ENCODE data around the gene KCNG4. TPM values are rescaled to one million over a fixed set of nuclear protein-coding genes. Genes with fewer than 3 reads are reported as not detected.

Gene KCNG4, protein sequence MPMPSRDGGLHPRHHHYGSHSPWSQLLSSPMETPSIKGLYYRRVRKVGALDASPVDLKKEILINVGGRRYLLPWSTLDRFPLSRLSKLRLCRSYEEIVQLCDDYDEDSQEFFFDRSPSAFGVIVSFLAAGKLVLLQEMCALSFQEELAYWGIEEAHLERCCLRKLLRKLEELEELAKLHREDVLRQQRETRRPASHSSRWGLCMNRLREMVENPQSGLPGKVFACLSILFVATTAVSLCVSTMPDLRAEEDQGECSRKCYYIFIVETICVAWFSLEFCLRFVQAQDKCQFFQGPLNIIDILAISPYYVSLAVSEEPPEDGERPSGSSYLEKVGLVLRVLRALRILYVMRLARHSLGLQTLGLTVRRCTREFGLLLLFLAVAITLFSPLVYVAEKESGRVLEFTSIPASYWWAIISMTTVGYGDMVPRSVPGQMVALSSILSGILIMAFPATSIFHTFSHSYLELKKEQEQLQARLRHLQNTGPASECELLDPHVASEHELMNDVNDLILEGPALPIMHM
- not detected for total RNA-seq

DNA sequence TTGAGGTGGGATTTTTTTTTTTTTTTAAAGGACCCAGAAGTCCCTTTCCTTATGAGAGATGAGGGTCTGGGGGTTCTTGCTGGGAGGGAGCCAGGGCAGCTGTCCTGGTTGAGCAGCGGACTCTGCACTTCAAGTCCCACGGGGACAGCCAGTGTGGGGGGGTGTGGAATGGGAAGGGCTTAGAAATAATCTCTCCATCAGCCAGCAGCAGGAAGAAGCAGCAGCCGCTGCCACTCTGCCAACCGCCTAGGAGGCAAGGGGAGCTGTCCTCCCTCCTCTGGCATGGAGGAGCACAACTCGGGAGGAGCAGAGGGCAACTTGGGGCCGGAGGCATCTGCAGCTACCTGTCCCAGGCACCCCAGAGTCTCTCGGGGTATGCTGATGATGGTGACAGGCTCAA, at the start of gene KCNG4:
Gene KCNG4 (minus strand): TSS at position 104 of the 400 bp plus-strand sequence. CDS start 2,527 bp downstream, outside the sequence.
- no peaks in the 10 kb centered on the region for H3K9me3 Mint-ChIP-seq (ENCODE audit: low read depth)
- no peak within 1 kb of the TSS for H3K4me3 Mint-ChIP-seq
- DNase-seq, result no peak
- no peak for ATAC-seq
- CTCF ChIA-PET, result no interaction called here
- H3K4me1 Mint-ChIP-seq, result no peaks in the 10 kb centered on the region
- H3K36me3 Mint-ChIP-seq, result no peaks in the 10 kb centered on the region
- H3K27me3 Mint-ChIP-seq, result peaks cover 37% of the 10 kb centered on the region
- H3K27ac Mint-ChIP-seq, result no peak within 1 kb of the TSS

DNA sequence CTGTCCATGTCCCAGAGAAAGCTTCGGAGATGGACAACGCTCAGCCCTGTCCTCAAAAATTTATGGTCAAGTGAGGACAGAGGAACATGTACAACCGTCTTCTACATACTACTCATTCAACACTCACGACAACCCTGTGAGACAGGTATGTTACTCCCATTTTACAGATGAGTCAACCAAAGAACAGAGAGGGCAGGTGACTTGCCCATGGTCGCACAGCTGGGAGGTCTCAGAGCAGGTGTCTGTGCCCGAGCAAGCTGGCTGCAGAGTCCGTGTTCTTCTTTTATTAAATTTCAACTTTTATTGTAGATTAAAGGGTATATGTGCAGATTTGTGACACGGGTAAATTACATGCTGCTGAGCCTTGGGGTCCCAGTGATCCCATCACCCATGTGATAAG, 49.1 kb upstream of the KCNG4 start:
- DNase-seq (no peak), ATAC-seq (no peak)
- CTCF ChIA-PET, result no interaction called here
- peaks cover 33% of the 10 kb centered on the region for H3K27me3 Mint-ChIP-seq
- no peaks in the 10 kb centered on the region for H3K9me3 Mint-ChIP-seq (ENCODE audit: low read depth)
- no peaks in the 10 kb centered on the region for H3K4me1 Mint-ChIP-seq
- no peaks in the 10 kb centered on the region for H3K36me3 Mint-ChIP-seq
- H3K4me3 Mint-ChIP-seq, result no peak overlapping the region
- H3K27ac Mint-ChIP-seq, result no peak overlapping the region

GRCh38 chr16:84286578-84287240, 46.9 kb upstream of the KCNG4 start:
- DNase-seq (no peak), ATAC-seq (no peak)
- Mint-ChIP-seq H3K4me1 (no peaks in the 10 kb centered on the region), H3K4me3 (no peak overlapping the region), H3K27me3 (peaks cover 25% of the 10 kb centered on the region), H3K36me3 (no peaks in the 10 kb centered on the region), H3K9me3 (ENCODE audit: low read depth) (no peaks in the 10 kb centered on the region), H3K27ac (no peak overlapping the region)
- CTCF ChIA-PET, result no interaction called here

DNA sequence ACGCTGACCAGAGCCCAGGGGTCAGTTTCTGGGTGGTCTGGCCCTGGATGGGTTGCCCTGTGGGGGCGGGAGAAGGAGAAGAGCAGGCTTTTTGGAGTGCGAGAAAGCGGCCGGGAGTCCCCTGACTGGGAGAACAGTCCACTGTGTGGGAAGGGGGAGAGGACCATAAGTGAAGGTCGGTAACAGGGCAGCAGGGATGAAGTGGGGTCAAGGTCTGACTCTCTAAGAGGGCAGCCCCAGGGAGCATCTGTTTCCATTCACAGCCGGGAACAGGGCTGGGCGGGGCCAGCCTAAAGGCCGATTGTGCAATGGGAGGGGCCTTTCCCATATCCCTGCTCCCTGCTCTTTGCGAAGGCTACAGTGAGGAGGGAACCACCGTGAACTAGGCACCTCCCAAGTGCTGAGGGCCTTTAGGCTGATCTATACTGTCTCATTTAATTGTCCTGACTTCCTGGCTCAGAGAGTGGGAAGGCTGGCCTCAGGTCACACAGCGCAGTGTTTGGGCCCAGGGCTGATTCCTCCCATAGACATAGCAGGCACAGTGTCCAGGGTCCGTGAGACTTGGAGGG, 44.4 kb upstream of the KCNG4 start:
- no peak for ATAC-seq
- CTCF ChIA-PET, result no interaction called here
- Mint-ChIP-seq H3K36me3 (no peaks in the 10 kb centered on the region), H3K4me3 (no peak overlapping the region), H3K4me1 (no peaks in the 10 kb centered on the region), H3K27me3 (peaks cover 13% of the 10 kb centered on the region), H3K27ac (no peak overlapping the region), H3K9me3 (ENCODE audit: low read depth) (no peaks in the 10 kb centered on the region)
- no peak for DNase-seq

DNA sequence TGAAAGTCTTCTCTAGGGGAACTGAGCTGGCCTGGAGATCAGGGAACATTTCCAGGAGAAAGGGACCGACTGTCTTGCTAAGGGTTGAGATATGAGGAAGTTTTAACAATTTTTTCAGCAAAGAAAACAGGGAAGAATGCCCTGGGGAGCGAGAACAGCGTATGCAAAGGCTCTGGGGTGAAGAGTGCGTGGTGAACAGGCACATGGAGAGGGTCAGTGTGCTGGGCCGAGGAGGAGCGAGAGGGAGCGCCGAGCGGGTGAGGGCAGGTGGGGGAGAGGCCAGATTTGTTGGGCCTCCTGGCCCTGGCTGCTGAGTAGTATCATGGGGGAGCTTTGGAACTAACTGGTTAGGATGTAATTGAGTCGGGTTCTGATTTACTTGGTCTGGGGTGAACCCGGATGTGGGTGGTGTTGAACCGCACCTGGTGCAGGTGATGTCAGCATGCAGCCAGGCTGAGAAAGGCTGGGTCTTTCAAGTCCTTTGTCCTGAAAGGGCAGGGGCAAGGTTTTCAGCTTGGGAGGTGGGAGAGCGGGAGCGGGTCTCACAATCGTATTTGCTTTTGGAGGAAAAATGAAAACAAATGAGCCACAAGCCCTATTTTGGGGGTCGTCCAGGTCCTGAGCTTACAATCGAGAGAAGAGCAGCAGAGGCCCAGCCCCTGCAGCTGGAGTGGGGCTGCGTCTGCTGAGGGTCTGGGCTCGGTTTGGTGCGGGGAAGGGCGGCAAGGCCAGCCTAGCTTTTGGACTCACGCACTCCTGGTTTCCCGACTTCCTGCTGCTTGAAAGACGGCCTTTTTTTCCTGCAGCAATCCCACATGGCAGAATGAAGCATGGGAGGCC, 43.7 kb upstream of the KCNG4 start:
- DNase-seq (no peak), ATAC-seq (no peak)
- CTCF ChIA-PET, result no interaction called here
- Mint-ChIP-seq H3K36me3 (no peaks in the 10 kb centered on the region), H3K27ac (no peak overlapping the region), H3K27me3 (peaks cover 14% of the 10 kb centered on the region), H3K9me3 (ENCODE audit: low read depth) (no peaks in the 10 kb centered on the region), H3K4me3 (no peak overlapping the region), H3K4me1 (no peaks in the 10 kb centered on the region)

DNA sequence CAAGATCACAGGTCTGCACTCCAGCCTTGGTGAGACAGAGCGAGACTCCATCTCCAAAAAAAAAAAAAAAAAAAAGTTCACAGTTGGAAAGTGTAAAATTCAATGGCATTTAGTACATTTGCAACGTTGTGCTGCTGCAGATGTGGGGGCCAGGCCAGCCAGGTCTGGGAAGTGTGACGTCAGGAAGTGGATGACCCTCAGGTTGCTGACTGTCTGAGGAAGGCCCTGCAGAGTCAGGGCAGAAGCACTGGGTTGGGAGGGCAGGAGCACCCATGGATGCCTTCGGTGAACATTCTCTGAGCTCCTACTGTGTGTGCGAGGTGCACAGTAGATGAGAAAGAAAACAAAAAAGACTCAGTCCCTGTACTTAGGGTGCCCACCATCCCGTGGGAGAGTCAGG, 42.7 kb upstream of the KCNG4 start:
- CTCF ChIA-PET, result interaction anchor here (0.7 kb wide), 1 partner anchor 77 kb away, joined by 5 read pairs; no protein-coding TSS in a partner anchor
- no peak overlapping the region for H3K27ac Mint-ChIP-seq

GRCh38 chr16:84281074-84281473, 41.3 kb upstream of the KCNG4 start:
- CTCF ChIA-PET, result no interaction called here
- no peak for ATAC-seq
- Mint-ChIP-seq H3K4me1 (no peaks in the 10 kb centered on the region), H3K9me3 (ENCODE audit: low read depth) (no peaks in the 10 kb centered on the region), H3K27ac (no peak overlapping the region), H3K36me3 (no peaks in the 10 kb centered on the region), H3K4me3 (no peak overlapping the region), H3K27me3 (peaks cover 15% of the 10 kb centered on the region)
- DNase-seq, result no peak

More for the DNA sequence above, 42.7 kb upstream of the KCNG4 start:
- DNase-seq (no peak), ATAC-seq (no peak)
- no peaks in the 10 kb centered on the region for H3K36me3 Mint-ChIP-seq
- no peaks in the 10 kb centered on the region for H3K4me1 Mint-ChIP-seq
- no peak overlapping the region for H3K4me3 Mint-ChIP-seq
- H3K9me3 Mint-ChIP-seq (ENCODE audit: low read depth), result no peaks in the 10 kb centered on the region
- H3K27me3 Mint-ChIP-seq, result peaks cover 15% of the 10 kb centered on the region

- CTCF ChIA-PET, result no interaction called here
- ATAC-seq, result no peak
- H3K36me3 Mint-ChIP-seq, result no peaks in the 10 kb centered on the region
Measured at GRCh38 chr16:84279881-84280280, 40.1 kb upstream of the KCNG4 start.

DNA sequence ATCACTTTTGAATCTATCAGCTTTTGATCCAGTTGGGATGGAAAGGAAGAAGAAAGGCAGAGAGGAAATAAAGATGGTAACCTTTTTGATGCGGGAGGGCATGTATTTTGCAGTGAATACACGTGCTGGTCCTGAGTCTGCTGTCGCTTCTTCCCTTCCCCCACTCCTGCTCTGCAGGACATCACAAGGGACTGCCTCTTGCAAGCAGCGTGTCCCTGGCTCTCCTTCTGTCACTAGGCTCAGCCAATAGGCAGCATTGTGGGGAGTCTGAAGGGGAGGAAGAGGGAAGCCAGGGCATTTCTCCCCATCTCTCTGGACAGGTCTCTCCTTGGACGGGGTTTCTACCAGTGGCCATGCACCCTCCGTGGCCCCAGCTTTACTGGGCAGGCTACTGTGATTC, 39.2 kb upstream of the KCNG4 start:
- CTCF ChIA-PET, result no interaction called here
- Mint-ChIP-seq H3K4me1 (no peaks in the 10 kb centered on the region), H3K4me3 (no peak overlapping the region), H3K9me3 (ENCODE audit: low read depth) (no peaks in the 10 kb centered on the region), H3K27me3 (peaks cover 12% of the 10 kb centered on the region), H3K36me3 (no peaks in the 10 kb centered on the region), H3K27ac (no peak overlapping the region)
- ATAC-seq, result no peak
- no peak for DNase-seq

More at GRCh38 chr16:84279881-84280280, 40.1 kb upstream of the KCNG4 start:
- no peak for DNase-seq
- H3K4me3 Mint-ChIP-seq, result no peak overlapping the region
- no peak overlapping the region for H3K27ac Mint-ChIP-seq
- peaks cover 12% of the 10 kb centered on the region for H3K27me3 Mint-ChIP-seq
- no peaks in the 10 kb centered on the region for H3K9me3 Mint-ChIP-seq (ENCODE audit: low read depth)
- H3K4me1 Mint-ChIP-seq, result no peaks in the 10 kb centered on the region

DNA sequence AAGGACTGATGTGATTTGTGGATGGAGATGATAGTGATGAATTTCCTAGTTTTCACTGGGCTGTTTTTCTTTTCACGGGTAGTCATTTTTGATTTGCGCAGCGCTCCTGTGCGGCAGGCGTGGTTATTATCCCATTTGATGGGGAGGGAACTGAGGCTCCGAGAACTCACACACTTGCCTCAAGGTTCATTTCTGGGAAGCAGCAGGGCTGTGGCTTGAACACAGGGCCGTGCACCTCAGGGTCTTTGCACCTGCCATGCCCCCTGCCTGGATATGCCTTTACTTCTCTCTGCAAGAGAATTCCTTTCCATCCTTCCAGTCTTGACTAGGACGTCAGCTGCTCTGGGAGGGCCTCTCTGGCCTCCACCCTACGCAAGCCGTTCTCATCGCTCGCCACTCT, 38.5 kb upstream of the KCNG4 start:
- no peak overlapping the region for H3K4me3 Mint-ChIP-seq
- DNase-seq, result no peak
- no peak for ATAC-seq
- H3K27ac Mint-ChIP-seq, result no peak overlapping the region
- H3K27me3 Mint-ChIP-seq, result peaks cover 12% of the 10 kb centered on the region
- no peaks in the 10 kb centered on the region for H3K9me3 Mint-ChIP-seq (ENCODE audit: low read depth)
- H3K4me1 Mint-ChIP-seq, result no peaks in the 10 kb centered on the region
- CTCF ChIA-PET, result interaction anchor here (1.0 to 3.4 kb wide), 4 partner anchors 91 to 344 kb away, joined by 3 to 28 read pairs (median 10); partner anchors contain the start of gene MEAK7
- H3K36me3 Mint-ChIP-seq, result no peaks in the 10 kb centered on the region

DNA sequence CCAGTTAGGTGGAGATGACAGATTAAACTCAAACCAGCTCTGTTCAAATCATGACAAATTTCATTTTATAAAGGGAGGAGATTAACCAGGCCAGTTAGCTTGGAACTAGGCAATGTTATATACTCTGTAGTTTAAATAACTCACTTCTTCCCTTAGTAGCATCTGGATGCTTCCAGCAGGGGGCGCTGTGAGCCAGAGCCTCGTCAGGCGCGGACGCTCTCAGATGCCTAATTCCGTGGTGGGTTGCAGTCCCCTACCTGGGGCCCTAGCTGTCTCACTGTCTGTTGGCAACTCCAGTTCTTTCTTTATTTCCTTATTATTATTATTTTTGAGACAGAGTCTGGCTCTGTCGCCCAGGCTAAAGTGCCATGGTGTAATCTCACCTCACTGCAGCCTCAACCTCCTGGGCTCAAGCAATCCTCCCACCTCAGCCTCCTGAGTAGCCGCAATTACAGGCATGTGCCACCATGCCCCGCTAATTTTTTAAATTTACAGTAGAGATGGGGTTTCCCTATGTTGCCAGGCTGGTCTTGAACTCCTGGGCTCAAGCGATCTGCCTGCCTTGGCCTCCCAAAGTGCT, 37.5 kb upstream of the KCNG4 start:
- no peaks in the 10 kb centered on the region for H3K36me3 Mint-ChIP-seq
- H3K4me1 Mint-ChIP-seq, result no peaks in the 10 kb centered on the region
- peaks cover 10% of the 10 kb centered on the region for H3K27me3 Mint-ChIP-seq
- no peak overlapping the region for H3K4me3 Mint-ChIP-seq
- peak; percentile 84 for ATAC-seq
- H3K27ac Mint-ChIP-seq, result no peak overlapping the region
- DNase-seq, result peak; percentile 73
- H3K9me3 Mint-ChIP-seq (ENCODE audit: low read depth), result no peaks in the 10 kb centered on the region
- CTCF ChIA-PET, result interaction anchor here (0.5 to 3.4 kb wide), 25 partner anchors 10 to 694 kb away, joined by 3 to 28 read pairs (median 3); partner anchors contain the start of gene MEAK7

GRCh38 chr16:84275585-84276151, 35.9 kb upstream of the KCNG4 start:
- Mint-ChIP-seq H3K36me3 (no peaks in the 10 kb centered on the region), H3K9me3 (ENCODE audit: low read depth) (no peaks in the 10 kb centered on the region), H3K27me3 (peaks cover 10% of the 10 kb centered on the region), H3K27ac (no peak overlapping the region), H3K4me1 (no peaks in the 10 kb centered on the region), H3K4me3 (no peak overlapping the region)
- DNase-seq (no peak), ATAC-seq (no peak)
- CTCF ChIA-PET, result interaction anchor here (1.4 to 3.4 kb wide), 5 partner anchors 11 to 464 kb away, joined by 3 to 28 read pairs (median 7); partner anchors contain the start of gene MEAK7

Measured in activated CD8-positive, alpha-beta memory T cell treated with anti-CD3 and anti-CD28 coated beads, Interleukin-2, amount 10 ng/mL, durations not matched to agents 7 days and 5 days (primary cell).